Nephron (organoid): Measurements from ENCODE around the gene PI4K2B.

ENCODE experiments used
- H3K27ac Mint-ChIP-seq, 3 experiments: 2 replicates each; pipeline ENCODE4 v1.8.0; 2020; ENCODE audit warnings: mixed read lengths in 3 of 3, mild to moderate bottlenecking in 2 of 3, moderate library complexity in 1 of 3
- H3K27me3 Mint-ChIP-seq: 2 replicates; pipeline ENCODE4 v1.8.0; 2021; ENCODE audit warnings: low read depth, mild to moderate bottlenecking, moderate library complexity, mixed read lengths
- H3K36me3 Mint-ChIP-seq: 2 replicates; pipeline ENCODE4 v1.8.0; 2020; ENCODE audit warnings: low read depth, mixed read lengths
- H3K4me1 Mint-ChIP-seq: 2 replicates; pipeline ENCODE4 v1.8.0; 2020; ENCODE audit warnings: mixed read lengths
- H3K4me3 Mint-ChIP-seq, 3 experiments: 2 replicates each; pipeline ENCODE4 v1.8.0; 2020; ENCODE audit warnings: mild to moderate bottlenecking in 3 of 3, mixed read lengths in 3 of 3, moderate library complexity in 2 of 3
- H3K9me3 Mint-ChIP-seq: 2 replicates; pipeline ENCODE4 v1.8.0; 2020; ENCODE audit warnings: mixed read lengths
- CTCF ChIP-seq, 3 experiments: fragments of 200-600 bp; sonication (generic); IDR thresholded peaks; one replicate each; pipeline ENCODE4 v1.5.0; 2021; ENCODE audit warnings: antibody characterized with exemption in 3 of 3; ENCODE audit not compliant: unreplicated experiment in 3 of 3

The PI4K2B gene

GRCh38 chr4:25283948-25284347 is 50.1 kb downstream of the PI4K2B start:
- Mint-ChIP-seq H3K4me3 (no peak overlapping the region), H3K4me1 (no peaks in the 10 kb centered on the region), H3K27ac (no peak overlapping the region), H3K9me3 (peaks cover 19% of the 10 kb centered on the region), H3K27me3 (no peaks in the 10 kb centered on the region), H3K36me3 (no peaks in the 10 kb centered on the region)
- no peak for TF ChIP-seq CTCF (IDR thresholded peaks at IDR 0.05; ENCODE audit: unreplicated experiment in 3 of 3)

GRCh38 chr4:25284466-25284865 is 50.6 kb downstream of the PI4K2B start:
- no peak for TF ChIP-seq CTCF (IDR thresholded peaks at IDR 0.05; ENCODE audit: unreplicated experiment in 3 of 3)
- Mint-ChIP-seq H3K4me1 (no peaks in the 10 kb centered on the region), H3K9me3 (peaks cover 19% of the 10 kb centered on the region), H3K4me3 (no peak overlapping the region), H3K36me3 (no peaks in the 10 kb centered on the region), H3K27me3 (no peaks in the 10 kb centered on the region), H3K27ac (no peak overlapping the region)

GRCh38 chr4:25290490-25291067 is 56.7 kb downstream of the PI4K2B start:
- no peak overlapping the region for H3K27ac Mint-ChIP-seq
- H3K4me1 Mint-ChIP-seq = no peaks in the 10 kb centered on the region
- no peak overlapping the region for H3K4me3 Mint-ChIP-seq
- H3K36me3 Mint-ChIP-seq = no peaks in the 10 kb centered on the region
- H3K27me3 Mint-ChIP-seq = no peaks in the 10 kb centered on the region
- TF ChIP-seq CTCF (IDR thresholded peaks at IDR 0.05; ENCODE audit: unreplicated experiment in 3 of 3) = no peak
- H3K9me3 Mint-ChIP-seq = peaks cover 19% of the 10 kb centered on the region

GRCh38 chr4:25291158-25291733 is 57.4 kb downstream of the PI4K2B start:
- Mint-ChIP-seq H3K4me1 (no peaks in the 10 kb centered on the region), H3K9me3 (peaks cover 18% of the 10 kb centered on the region), H3K27me3 (no peaks in the 10 kb centered on the region), H3K4me3 (no peak overlapping the region), H3K36me3 (no peaks in the 10 kb centered on the region), H3K27ac (no peak overlapping the region)
- no peak for TF ChIP-seq CTCF (IDR thresholded peaks at IDR 0.05; ENCODE audit: unreplicated experiment in 3 of 3)

- Mint-ChIP-seq H3K4me3 (no peak overlapping the region), H3K27ac (no peak overlapping the region), H3K36me3 (no peaks in the 10 kb centered on the region), H3K4me1 (no peaks in the 10 kb centered on the region), H3K27me3 (peaks cover 18% of the 10 kb centered on the region), H3K9me3 (no peaks in the 10 kb centered on the region)
- TF ChIP-seq CTCF (IDR thresholded peaks at IDR 0.05; ENCODE audit: unreplicated experiment in 3 of 3) = no peak
Observed at GRCh38 chr4:25297528-25298242, 63.9 kb downstream of the PI4K2B start.
